HG02571 (cell line): ENCODE data around the gene FOXJ2.
"Not testable (repeated sequence)": the region's sequence is repeated elsewhere in the genome, so short reads cannot be mapped to it uniquely, and the experiment has no call there.

Source experiments
- ATAC-seq: cut with Tn5 transposase; IDR thresholded peaks from one replicate; pipeline ENCODE4 v1.9.1; 2021; ENCODE audit warnings: mild to moderate bottlenecking, moderate library complexity; ENCODE audit not compliant: unreplicated experiment

Gene FOXJ2

GRCh38 chr12:8064131-8064530 lies 31.6 kb downstream of the FOXJ2 start:
- no peak for ATAC-seq

DNA sequence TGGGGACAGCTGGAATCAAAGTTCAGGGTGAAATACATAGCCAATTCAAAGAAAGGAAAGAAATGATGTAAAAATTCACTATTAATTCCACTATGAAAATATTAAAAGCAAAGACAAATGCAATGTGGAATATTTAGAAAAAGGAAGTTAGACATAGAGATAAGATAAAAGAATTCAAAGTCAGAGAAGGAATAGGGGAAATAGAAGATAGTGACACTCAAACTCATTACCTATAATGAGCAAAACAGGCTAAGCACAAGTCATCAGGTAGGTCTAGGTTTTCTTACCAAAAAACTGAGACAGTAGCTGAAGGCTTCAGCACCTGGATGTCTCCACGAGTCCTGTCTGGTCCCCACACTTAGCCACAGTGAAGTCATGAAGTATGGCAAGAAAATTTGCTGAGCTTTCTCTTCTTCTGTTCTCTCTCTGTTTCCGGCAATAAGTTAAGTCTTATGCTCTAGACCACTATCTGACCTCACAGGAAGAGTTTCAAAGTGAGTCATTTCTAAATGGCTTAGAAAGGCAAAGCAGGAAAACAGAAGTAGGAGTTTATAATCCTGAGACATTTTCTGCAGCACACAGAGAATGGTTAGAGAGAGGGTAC lies 33.6 kb downstream of the FOXJ2 start, which contains the start of gene C3AR1:
Gene C3AR1 (minus strand): TSS at position 369 of the 604 bp plus-strand sequence. CDS start 6,174 bp downstream, outside the sequence.
- no peak for ATAC-seq

DNA sequence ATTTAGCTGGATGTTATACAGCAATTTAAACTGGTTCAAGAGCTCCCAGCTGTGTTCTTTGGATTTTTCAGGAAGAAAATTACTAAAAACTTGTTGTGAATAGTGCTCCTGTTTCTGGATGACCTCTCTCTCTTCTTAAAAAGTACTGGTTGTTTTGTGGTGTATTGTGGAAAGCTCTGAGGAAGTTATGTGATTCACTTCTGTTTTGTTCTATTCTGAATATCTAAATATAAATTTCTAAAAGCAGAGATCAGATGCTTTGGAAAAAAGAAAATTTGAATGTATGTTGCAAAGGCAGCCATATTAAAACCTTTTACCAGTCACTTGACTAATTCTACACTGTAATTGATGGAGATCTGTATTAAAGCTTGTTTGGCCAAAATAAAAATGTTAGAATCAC lies 37.1 kb downstream of the FOXJ2 start:
- no peak for ATAC-seq

DNA sequence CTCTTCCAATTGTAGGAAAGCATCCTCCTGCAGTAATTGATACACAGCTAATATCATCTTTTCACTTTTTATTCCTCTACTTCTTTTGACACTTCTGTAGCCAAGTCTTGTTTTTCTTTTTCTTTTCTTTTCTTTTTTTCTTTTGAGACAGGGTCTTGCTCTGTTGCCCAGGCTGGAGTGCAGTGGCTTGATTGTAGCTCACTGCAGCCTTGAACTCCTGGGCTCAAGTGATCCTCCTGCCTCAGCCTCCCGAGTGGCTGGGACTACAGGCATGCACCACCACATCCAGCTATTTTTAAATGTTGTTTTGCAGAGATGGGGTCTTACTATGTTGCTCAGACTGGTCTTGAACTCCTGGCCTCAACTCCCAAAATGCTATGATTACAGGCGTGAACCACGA lies 39.3 kb downstream of the FOXJ2 start:
- ATAC-seq, result not testable (repeated sequence)

DNA sequence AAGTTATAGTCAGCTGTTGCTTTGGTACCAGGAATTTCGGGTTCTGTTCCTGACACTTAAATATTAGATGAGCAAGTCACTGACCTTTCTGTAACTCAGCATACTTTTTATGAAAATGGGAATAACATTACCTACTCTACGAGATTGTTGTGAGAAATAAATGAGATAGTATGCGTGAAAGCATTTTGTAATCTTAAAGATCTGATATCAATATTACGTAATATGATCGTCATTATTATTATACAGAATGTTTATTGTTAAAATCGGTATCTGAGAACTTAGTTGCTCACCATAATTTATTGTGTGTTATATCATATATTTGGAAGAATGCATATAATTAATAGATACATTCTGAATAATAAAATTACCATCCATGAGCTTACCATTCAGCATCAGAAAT lies 43.4 kb downstream of the FOXJ2 start:
- ATAC-seq, result no peak

- ATAC-seq, result no peak
Observed at GRCh38 chr12:8076366-8076765, 43.9 kb downstream of the FOXJ2 start.

DNA sequence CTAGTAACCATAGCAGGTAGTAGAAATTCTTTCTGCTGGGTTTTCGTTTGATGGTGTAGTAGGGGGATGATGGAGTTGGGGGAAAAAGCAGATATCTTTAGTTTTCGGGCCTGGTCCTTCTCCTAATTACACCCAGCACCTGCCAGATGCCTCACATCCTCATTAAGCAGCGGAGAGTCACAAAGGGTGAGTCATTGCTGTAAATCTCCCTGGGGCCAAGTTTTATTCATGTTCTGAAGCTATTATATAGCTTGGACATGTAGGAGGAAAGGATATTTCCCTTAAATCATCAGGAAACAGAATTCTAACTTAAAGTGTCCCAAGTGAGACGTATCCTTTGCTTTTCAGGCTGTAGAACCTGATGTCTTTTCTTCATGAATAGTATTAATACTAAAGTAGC lies 44.7 kb downstream of the FOXJ2 start:
- ATAC-seq, result no peak

DNA sequence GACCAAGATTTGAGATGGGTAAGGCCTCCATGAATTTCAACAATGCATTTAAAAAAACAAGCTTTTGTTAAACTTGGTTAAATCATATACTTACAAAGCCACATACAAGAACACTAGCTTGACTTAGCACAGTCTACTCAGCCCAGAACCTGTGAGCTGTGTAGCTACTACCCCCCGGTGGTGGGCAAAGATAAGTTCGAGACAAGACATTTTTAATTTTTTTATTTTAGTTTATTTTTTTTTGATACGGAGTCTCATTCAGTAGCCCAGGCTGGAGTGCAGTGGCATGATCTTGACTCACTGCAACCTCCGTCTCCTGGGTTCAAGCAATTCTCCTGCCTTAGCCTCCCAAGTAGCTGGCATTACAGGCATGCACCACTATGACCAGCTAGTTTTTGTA lies 45.9 kb downstream of the FOXJ2 start:
- ATAC-seq, result no peak

GRCh38 chr12:8078916-8079315 lies 46.4 kb downstream of the FOXJ2 start:
- ATAC-seq, result no peak

DNA sequence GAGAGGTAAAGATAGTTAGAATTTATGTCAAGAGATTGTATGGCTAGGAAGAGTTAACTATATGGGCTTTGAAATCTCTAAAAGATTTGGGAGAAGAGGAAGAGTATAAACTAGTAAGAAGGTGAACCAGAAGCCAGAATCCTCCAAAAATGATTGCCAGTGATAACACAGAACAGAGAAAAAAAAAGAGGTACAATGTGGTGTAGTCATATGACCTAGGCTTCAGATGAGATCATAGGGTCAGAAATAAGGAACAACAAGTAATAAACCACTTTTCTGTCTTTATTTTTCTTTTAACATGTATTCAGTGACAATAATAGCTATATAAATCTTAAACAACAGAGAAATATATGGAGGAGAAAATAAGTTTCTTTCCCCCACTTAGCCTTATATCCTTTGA lies 47.6 kb downstream of the FOXJ2 start:
- ATAC-seq, result no peak

GRCh38 chr12:8081251-8081920 lies 48.9 kb downstream of the FOXJ2 start:
- no peak for ATAC-seq

DNA sequence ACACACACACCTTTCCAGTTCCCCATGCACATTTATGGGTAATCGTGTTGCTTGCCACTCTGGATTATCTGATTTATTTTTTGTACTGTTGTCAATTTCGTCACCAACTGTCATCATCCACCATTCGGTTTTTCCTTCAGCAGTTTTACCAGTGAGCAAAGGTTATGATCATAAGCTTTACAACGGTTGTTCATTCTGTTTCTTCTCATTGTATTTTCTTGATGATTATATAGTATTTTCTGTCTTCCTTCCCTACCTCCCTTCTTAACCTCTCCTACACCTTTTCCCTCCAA lies 50.2 kb downstream of the FOXJ2 start:
- ATAC-seq, result no peak

DNA sequence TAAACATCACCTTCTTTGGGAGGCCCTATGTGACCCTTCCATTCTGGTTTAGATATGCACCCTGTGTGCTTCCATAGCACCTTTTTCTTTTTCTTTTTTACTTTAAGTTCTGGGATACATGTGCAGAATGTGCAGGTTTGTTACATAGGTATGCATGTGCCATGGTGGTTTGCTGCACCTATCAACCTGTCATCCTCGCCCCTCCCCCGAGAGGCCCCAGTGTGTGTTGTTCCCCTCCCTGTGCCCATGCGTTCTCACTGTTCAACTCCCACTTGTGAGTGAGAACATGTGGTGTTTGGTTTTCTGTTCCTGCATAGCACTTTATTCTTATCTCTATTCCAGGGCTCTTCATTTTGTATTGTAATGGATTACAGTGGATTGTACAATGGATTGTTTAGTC lies 51.8 kb downstream of the FOXJ2 start:
- ATAC-seq, result not testable (repeated sequence)

- no peak for ATAC-seq
Observed at GRCh38 chr12:8087666-8088065, 55.1 kb downstream of the FOXJ2 start.

GRCh38 chr12:8088574-8088973 lies 56.1 kb downstream of the FOXJ2 start:
- ATAC-seq, result peak; percentile 58

GRCh38 chr12:8089277-8089676 lies 56.8 kb downstream of the FOXJ2 start:
- not testable (repeated sequence) for ATAC-seq

- ATAC-seq, result no peak
Observed at GRCh38 chr12:8089716-8090115, 57.2 kb downstream of the FOXJ2 start.

GRCh38 chr12:8093291-8093690 lies 60.8 kb downstream of the FOXJ2 start:
- no peak for ATAC-seq

- ATAC-seq, result no peak
Observed at GRCh38 chr12:8096281-8096915, 63.9 kb downstream of the FOXJ2 start.

DNA sequence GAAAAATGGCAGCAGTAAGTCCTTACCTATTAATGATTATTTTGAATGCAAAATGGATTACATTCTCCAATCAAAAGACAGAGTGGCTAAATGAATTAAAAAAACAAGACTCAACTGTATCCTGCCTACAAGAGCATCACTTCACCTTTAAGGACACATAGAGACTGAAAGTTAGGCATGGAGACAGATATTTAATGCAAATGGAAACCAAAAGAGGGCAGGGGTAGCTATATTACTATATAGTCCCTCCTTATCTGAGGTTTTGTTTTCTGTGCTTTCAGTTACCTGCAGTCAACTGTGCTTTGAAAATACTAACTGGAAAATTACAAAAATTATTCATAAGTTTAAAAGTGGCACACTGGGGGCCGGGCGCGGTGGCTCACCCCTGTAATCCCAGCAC lies 66.7 kb downstream of the FOXJ2 start:
- no peak for ATAC-seq
